Activated T-cell treated with anti-CD3 and anti-CD28 coated beads for 24 hours (primary cell): Measurements from ENCODE around the gene TSPAN2.
"Not testable (repeated sequence)": the region's sequence is repeated elsewhere in the genome, so short reads cannot be mapped to it uniquely, and the experiment has no call there.

Experiments used
- DNase-seq: peaks from one replicate; pipeline ENCODE4 v3.0.0-alpha.2; 2020; ENCODE audit warnings: low read depth

Gene TSPAN2

GRCh38 chr1:115036814-115037507 lies 52.3 kb downstream of the TSPAN2 start:
- DNase-seq = no peak

GRCh38 chr1:115035652-115036051 lies 53.7 kb downstream of the TSPAN2 start:
- no peak for DNase-seq

DNA sequence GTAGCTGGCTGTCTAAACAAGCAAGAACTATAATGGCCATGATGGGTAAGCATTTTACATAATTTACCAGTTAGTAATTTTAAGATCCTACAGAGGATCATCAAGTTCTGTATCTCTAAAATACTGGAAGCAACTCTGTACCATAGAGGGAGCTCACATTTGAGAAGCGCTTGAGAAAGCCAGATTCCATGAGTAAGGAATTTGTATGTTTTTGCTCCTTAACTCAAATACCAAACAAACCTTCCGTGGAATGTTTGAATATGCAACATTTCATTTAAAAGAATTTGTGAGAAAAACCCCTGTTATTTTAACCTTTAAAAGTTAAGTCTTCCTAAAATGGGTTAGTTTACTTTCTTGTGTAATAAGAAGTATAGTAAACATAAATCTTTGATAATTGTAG lies 57.7 kb downstream of the TSPAN2 start:
- no peak for DNase-seq

- no peak for DNase-seq
These were observed 59.8 kb downstream of the TSPAN2 start, which contains the start of gene TSHB for GRCh38 chr1:115029526-115029925. Gene TSHB, plus strand, starts transcription at chr1:115029826. Its CDS starts 3,537 bp downstream, at chr1:115033363.

GRCh38 chr1:115023593-115023992 lies 65.7 kb downstream of the TSPAN2 start:
- DNase-seq = no peak

DNA sequence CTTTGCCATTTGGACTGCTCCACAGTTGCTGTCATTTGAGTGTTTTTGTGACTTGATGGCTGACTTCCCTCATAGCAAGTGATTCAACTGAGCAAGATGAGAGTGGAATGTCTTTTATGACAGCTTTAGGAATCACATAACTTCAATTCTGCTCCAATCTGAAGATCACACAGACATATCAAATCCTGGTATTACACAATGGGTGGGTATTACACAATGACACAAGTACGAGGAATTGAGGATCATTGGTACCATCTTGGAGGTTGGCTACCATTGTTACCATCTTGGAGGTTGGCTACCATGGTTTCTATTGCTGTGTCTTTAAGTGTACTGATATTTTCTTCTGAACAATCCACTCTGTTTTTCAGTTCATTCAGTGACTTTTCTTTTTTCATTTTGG lies 68.2 kb downstream of the TSPAN2 start:
- no peak for DNase-seq

GRCh38 chr1:115019549-115019948 lies 69.8 kb downstream of the TSPAN2 start:
- not testable (repeated sequence) for DNase-seq

- DNase-seq = no peak
These were observed 75.5 kb downstream of the TSPAN2 start for GRCh38 chr1:115013792-115014191.

DNA sequence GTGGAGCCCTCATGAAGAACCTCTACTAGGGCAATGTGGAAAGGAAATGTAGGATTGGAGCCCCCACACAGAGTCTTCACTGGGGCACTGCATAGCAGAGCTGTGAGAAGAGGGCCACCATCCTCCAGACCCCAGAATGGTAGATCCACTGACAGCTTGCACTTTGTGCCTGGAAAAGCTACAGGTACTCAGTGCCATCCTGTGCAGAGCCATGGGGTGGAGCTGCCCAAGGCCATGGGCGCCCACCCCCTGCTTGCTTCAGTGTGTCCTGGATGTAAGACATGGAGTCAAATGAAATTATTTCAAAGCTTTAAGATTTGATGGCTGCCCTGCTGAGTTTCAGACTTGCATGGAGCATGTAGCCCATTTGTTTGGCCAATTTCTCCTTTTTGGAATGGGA lies 76.9 kb downstream of the TSPAN2 start:
- DNase-seq = no peak

DNA sequence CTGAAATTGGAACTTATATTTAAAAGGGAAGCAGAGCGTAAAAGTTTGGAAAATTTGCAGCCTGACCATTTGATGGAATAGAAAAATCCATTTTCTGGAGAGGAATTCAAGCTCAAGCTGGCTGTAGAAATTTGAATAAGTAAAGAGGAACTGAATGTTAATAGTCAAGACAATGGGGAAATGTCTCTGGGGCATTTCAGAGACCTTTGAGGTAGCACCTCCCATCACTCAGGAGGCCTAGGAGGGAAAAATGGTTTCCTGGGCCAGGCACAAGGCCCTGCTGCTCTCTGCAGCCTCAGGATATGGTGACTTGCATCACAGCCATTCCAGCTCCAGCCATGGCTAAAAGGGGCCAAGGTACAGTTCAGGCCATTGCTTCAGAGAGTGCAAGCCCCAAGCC lies 77.3 kb downstream of the TSPAN2 start:
- DNase-seq = no peak

- no peak for DNase-seq
These were observed 83.1 kb downstream of the TSPAN2 start for GRCh38 chr1:115006191-115006590.
